Thymus (tissue), 11 donors: Measurements from ENCODE around the gene AGPAT2. TPM values are rescaled to one million over a fixed set of nuclear protein-coding genes. Genes with fewer than 3 reads are reported as not detected.

Experiments used
- DNase-seq, 9 donors: peaks; one replicate each; pipeline ENCODE4 v3.0.0-alpha.2; 2013; ENCODE audit warnings: low spot score in 9 of 9, low read depth in 6 of 9, missing footprints in 1 of 9
- H3K27ac ChIP-seq, 2 donors: one replicate each; pipeline ENCODE4 v1.5.1; 2013; ENCODE audit warnings: control low read depth in 1 of 2, low read depth in 1 of 2, low read length in 1 of 2, mild to moderate bottlenecking in 1 of 2, moderate library complexity in 1 of 2
- H3K27me3 ChIP-seq, 2 donors: one replicate each; pipeline ENCODE4 v1.5.1; 2013; ENCODE audit warnings: low read length in 1 of 2; ENCODE audit not compliant: control insufficient read depth in 2 of 2, insufficient read depth in 1 of 2
- H3K36me3 ChIP-seq, 2 donors: one replicate each; pipeline ENCODE4 v1.5.1; 2013; ENCODE audit warnings: low read length in 1 of 2, mild to moderate bottlenecking in 1 of 2, moderate library complexity in 1 of 2; ENCODE audit not compliant: control insufficient read depth in 2 of 2, insufficient read depth in 2 of 2
- H3K4me1 ChIP-seq, 2 donors: one replicate each; pipeline ENCODE4 v1.5.1; 2013; ENCODE audit warnings: low read length in 2 of 2; ENCODE audit not compliant: control insufficient read depth in 2 of 2, insufficient read depth in 2 of 2
- H3K4me3 ChIP-seq, 2 donors: one replicate each; pipeline ENCODE4 v1.5.1; 2013; ENCODE audit warnings: low read length in 2 of 2, control low read depth in 1 of 2, mild to moderate bottlenecking in 1 of 2
- H3K9me3 ChIP-seq, 2 donors: one replicate each; pipeline ENCODE4 v1.5.1; 2013; ENCODE audit warnings: low read length in 1 of 2, mild to moderate bottlenecking in 1 of 2; ENCODE audit not compliant: control insufficient read depth in 2 of 2, insufficient read depth in 1 of 2
- WGBS: extraction: QIAGEN DNeasy Blood & Tissue Kit; methylation state at CpG from one replicate; pipeline ENCODE4 v1.1.7; 2013; 5-methylcytosine and 5-hydroxymethylcytosine counted together
- polyA plus RNA-seq: library from polyadenylated mRNA; stranded (reverse); fragments of 200-250 nt; gene quantifications from one replicate; pipeline ENCODE4 v1.2.3, GENCODE V29; 2013
- total RNA-seq: library from RNA; stranded (reverse); fragments of 120-200 nt; gene quantifications from one replicate; pipeline ENCODE4 v1.2.4, GENCODE V29; 2013
- donor health status: healthy.

AGPAT2 gene
- total and polyA plus RNA-seq, 2 donors = 8.2 to 28.8 TPM

DNA sequence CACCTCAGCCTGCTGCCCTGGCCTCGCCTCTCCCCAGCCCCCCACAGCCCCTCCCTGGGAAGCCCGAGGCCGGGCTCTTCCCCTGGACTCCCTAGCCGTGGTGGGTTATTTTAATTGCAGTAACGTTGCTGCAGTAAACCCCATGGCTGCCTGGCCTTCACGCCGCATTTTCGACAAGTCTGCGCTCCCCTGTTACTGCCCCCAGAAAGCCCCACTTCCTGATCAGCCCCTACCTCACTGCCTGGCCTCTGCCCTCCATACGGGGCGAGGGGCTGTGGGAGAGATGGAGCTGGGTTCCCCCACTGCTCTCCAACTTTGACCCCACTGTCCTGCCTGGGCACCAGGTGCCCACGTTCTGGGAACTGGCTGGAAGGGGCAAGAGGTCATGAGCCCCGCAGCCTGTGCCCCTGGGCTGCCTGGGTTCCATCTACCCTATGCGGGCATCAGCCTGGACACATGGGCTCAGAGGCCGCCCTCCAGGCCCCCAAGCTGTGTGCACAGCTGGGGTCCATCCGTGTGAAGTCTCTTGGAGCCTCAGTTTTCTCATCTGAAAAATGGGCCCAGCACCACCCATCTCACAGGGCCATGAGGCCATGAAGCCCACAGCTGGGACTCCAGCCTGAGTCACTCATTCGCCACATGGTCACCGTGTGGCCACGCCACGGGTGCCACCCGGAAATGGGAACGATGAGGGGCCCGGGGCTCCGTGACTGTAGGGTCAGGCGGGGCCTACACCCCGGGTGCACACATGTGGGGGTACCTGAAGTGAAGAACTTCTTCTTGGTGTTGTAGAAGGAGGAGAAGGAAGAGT lies 13.1 kb downstream of the AGPAT2 start:
- Histone ChIP-seq H3K9me3 (peaks cover 0 to 4% of the 10 kb centered on the region in 2 donors), H3K27me3 (peaks cover 0 to 7% of the 10 kb centered on the region in 2 donors), H3K4me1 (peaks cover 0 to 4% of the 10 kb centered on the region in 2 donors), H3K27ac (no peak overlapping the region), H3K36me3 (peaks cover 0 to 4% of the 10 kb centered on the region in 2 donors), H3K4me3 (no peak overlapping the region)
- 84% methylated on average over 26 of the region's 26 CpGs for WGBS
- DNase-seq = no peak

- Histone ChIP-seq H3K9me3 (peaks cover 0 to 4% of the 10 kb centered on the region in 2 donors), H3K27ac (no peak overlapping the region), H3K4me3 (no peak overlapping the region), H3K36me3 (peaks cover 0 to 4% of the 10 kb centered on the region in 2 donors), H3K4me1 (peaks cover 0 to 4% of the 10 kb centered on the region in 2 donors), H3K27me3 (peaks cover 0 to 12% of the 10 kb centered on the region in 2 donors)
- 83% methylated on average over 35 of the region's 35 CpGs for WGBS
- DNase-seq = no peak
These were observed 13.9 kb downstream of the AGPAT2 start for GRCh38 chr9:136673088-136673974.

DNA sequence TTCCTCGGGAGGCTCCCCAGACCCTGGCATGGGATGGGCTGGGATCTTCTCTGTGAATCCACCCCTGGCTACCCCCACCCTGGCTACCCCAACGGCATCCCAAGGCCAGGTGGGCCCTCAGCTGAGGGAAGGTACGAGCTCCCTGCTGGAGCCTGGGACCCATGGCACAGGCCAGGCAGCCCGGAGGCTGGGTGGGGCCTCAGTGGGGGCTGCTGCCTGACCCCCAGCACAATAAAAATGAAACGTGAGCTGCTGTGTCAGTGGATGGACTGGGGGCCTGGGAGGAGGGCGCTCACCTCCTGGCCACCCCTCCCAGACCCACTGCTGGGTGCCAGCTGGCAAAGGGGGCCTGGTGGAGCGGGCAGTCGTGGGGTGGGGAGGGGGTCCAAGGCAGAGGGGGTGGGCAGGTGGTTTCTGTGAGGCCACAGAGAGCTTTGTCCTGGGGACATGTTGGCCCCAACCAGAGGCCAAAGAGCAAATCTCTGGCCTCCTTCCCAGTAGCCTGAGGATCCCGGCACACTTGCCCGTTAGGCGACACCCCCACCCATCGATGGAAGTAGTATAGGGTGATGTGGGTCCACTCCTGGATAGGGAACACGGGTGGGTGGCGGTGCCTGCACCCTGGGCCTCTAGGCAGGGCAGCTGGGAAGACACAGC lies 14.7 kb downstream of the AGPAT2 start:
- Histone ChIP-seq H3K4me3 (no peak overlapping the region), H3K4me1 (peaks cover 0 to 4% of the 10 kb centered on the region in 2 donors), H3K27me3 (peaks cover 1 to 20% of the 10 kb centered on the region in 2 donors), H3K27ac (no peak overlapping the region), H3K36me3 (peaks cover 0 to 4% of the 10 kb centered on the region in 2 donors), H3K9me3 (peaks cover 0 to 4% of the 10 kb centered on the region in 2 donors)
- DNase-seq = no peak
- 89% methylated on average over 14 of the region's 14 CpGs for WGBS

DNA sequence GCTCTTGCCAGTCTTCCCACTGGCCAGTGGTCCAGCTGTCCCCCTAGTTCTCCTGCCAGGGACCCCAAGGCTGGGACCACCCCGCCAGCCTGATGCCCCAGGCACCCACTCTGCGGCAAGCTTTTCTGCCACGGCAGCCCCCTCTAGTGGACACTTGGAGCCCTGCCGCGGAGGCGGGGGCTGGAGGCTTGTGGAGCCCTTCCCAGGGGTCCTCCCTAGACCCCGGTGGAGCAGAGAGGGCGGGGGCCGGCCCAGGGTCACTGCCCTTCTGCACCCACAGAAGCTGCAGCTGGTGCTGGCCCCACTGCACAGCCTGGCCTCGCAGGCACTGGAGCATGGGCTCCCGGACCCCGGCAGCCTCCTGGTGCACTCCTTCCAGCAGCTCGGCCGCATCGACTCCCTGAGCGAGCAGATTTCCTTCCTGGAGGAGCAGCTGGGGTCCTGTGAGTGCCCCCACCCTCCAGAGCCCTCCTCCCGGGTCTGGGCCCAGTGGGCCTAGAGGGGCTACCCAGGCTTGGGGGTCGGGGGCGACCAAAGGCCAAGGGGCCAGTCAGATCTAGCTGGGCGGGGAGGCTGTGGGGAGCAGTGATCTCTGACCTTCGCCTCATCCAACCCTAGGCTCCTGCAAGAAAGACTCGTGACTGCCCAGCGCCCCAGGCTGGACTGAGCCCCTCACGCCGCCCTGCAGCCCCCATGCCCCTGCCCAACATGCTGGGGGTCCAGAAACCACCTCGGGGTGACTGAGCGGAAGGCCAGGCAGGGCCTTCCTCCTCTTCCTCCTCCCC lies 15.4 kb downstream of the AGPAT2 start:
- H3K27ac ChIP-seq = no peak overlapping the region

GRCh38 chr9:136671254-136671614 lies 16.0 kb downstream of the AGPAT2 start:
- 93% methylated on average over 12 of the region's 12 CpGs for WGBS

More for the DNA sequence above, 15.4 kb downstream of the AGPAT2 start:
- peaks cover 0 to 4% of the 10 kb centered on the region in 2 donors for H3K4me1 ChIP-seq
- H3K36me3 ChIP-seq = peaks cover 0 to 4% of the 10 kb centered on the region in 2 donors
- peaks cover 9 to 27% of the 10 kb centered on the region in 2 donors for H3K27me3 ChIP-seq
- 84% methylated on average over 27 of the region's 27 CpGs for WGBS
- H3K9me3 ChIP-seq = peaks cover 0 to 4% of the 10 kb centered on the region in 2 donors
- H3K4me3 ChIP-seq = no peak overlapping the region
- DNase-seq = peak in 1 of 9 donors; percentile 42

GRCh38 chr9:136670576-136671253 lies 16.5 kb downstream of the AGPAT2 start:
- Histone ChIP-seq H3K27ac (no peak overlapping the region), H3K4me1 (peaks cover 4 to 8% of the 10 kb centered on the region in 2 donors), H3K4me3 (no peak overlapping the region), H3K9me3 (no peaks in the 10 kb centered on the region), H3K36me3 (peaks cover 0 to 4% of the 10 kb centered on the region in 2 donors), H3K27me3 (peaks cover 20 to 33% of the 10 kb centered on the region in 2 donors)
- WGBS = 94% methylated on average over 36 of the region's 36 CpGs
- no peak for DNase-seq

More at GRCh38 chr9:136671254-136671614, 16.0 kb downstream of the AGPAT2 start:
- Histone ChIP-seq H3K27ac (no peak overlapping the region), H3K27me3 (peaks cover 15 to 33% of the 10 kb centered on the region in 2 donors), H3K4me3 (no peak overlapping the region), H3K36me3 (peaks cover 0 to 4% of the 10 kb centered on the region in 2 donors), H3K9me3 (no peaks in the 10 kb centered on the region), H3K4me1 (peaks cover 0 to 8% of the 10 kb centered on the region in 2 donors)
- no peak for DNase-seq

DNA sequence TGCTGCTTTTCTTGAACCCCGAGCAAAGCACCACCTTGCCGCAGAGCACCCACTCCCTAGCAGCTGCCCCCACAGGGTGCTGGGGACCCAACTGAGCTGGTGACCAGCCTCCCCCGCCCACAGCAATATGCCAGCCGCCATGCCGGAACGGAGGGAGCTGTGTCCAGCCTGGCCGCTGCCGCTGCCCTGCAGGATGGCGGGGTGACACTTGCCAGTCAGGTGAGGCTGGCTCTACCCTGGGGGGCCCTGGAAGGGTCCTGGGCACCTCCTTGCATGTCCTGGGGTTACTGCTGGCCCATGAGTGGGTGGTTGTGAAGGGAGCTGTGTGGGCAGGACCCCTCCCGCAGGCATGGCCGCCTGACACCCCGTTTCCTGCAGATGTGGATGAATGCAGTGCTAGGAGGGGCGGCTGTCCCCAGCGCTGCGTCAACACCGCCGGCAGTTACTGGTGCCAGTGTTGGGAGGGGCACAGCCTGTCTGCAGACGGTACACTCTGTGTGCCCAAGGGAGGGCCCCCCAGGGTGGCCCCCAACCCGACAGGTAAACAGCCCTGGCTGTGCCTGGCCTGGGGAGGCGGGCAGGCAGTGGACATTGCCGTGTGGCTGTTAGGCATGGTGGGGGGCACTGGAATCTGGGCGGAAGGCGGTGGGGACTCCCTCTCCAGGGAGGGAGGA lies 17.3 kb downstream of the AGPAT2 start:
- DNase-seq = no peak
- Histone ChIP-seq H3K9me3 (no peaks in the 10 kb centered on the region), H3K36me3 (peaks cover 0 to 4% of the 10 kb centered on the region in 2 donors), H3K4me3 (no peak overlapping the region), H3K27me3 (peaks cover 28 to 39% of the 10 kb centered on the region in 2 donors), H3K27ac (no peak overlapping the region), H3K4me1 (peaks cover 4 to 11% of the 10 kb centered on the region in 2 donors)
- 79% methylated on average over 23 of the region's 23 CpGs for WGBS
